ENCODE measurements around the gene CENPE. TPM values are rescaled to one million over a fixed set of nuclear protein-coding genes. Genes with fewer than 3 reads are reported as not detected.

The CENPE gene
- total and polyA plus RNA-seq, 2 donors (not counting 1 experiment from before 2014, with no cell fraction given), result 0.15 to 2.8 TPM

GRCh38 chr4:103152381-103152780 lies 45.8 kb downstream of the CENPE start:
- Histone ChIP-seq H3K4me3 (ENCODE audit: control extremely low read depth in 1 of 5, extremely low read depth in 1 of 5, insufficient read depth in 1 of 5, low read depth in 2 of 5, low read length in 4 of 5) (no peak overlapping the region), H4K20me1 (ENCODE audit: control insufficient read depth, insufficient read depth, low read length, poor library complexity, severe bottlenecking) (no peaks in the 10 kb centered on the region), H3K79me2 (ENCODE audit: control insufficient read depth, insufficient read depth, low read length) (no peaks in the 10 kb centered on the region), H3K4me2 (replicated peaks; ENCODE audit: low read depth, low read length, poor library complexity, severe bottlenecking) (no peak overlapping the region), H3K27ac (ENCODE audit: low read length in 2 of 2) (no peak overlapping the region), H3K9ac (ENCODE audit: low read length) (no peak overlapping the region), H3K4me1 (ENCODE audit: control insufficient read depth in 2 of 2, insufficient read depth in 2 of 2, low read length in 2 of 2) (no peaks in the 10 kb centered on the region), H3K36me3 (replicated peaks in 1 of 2; ENCODE audit: control extremely low read depth in 1 of 2, control insufficient read depth in 1 of 2, extremely low read depth in 1 of 2, insufficient read depth in 2 of 2, low read length in 1 of 2) (no peaks in the 10 kb centered on the region), H2AFZ (ENCODE audit: insufficient read depth, low read depth, low read length, poor library complexity, severe bottlenecking) (no peak overlapping the region), H3K9me3 (ENCODE audit: control extremely low read depth in 1 of 3, control insufficient read depth in 2 of 3, insufficient read depth in 1 of 3, low read length in 2 of 3) (peaks cover 0 to 3% (median 0%) of the 10 kb centered on the region in 3 donors), H3K27me3 (replicated peaks in 1 of 4; ENCODE audit: control extremely low read depth in 1 of 4, control insufficient read depth in 3 of 4, insufficient read depth in 4 of 4, low read length in 3 of 4) (no peaks in the 10 kb centered on the region)
- DNase-seq (no peak), ATAC-seq (ENCODE audit: low read depth) (no peak)
- H3K27ac Mint-ChIP-seq, result no peak overlapping the region
- ChIA-PET CTCF (no interaction called here), POLR2A (no interaction called here)
- intact Hi-C loops (cut with micrococcal nuclease), result no loop called here
- TF ChIP-seq EZH2 (IDR thresholded peaks at IDR 0.05; ENCODE audit: borderline replicate concordance, insufficient read depth, low read depth, low read length, poor library complexity, severe bottlenecking) (no peak), CTCF (IDR thresholded peaks at IDR 0.05) (no peak)
- H3K27me3 Mint-ChIP-seq, result no peaks in the 10 kb centered on the region
- no CpG with 5 or more reads among the region's 3 CpGs for WGBS (ENCODE audit: insufficient coverage)
- no peak overlapping the region for H3K4me3 Mint-ChIP-seq
- H3K4me1 Mint-ChIP-seq, result peaks cover 5% of the 10 kb centered on the region
- no peaks in the 10 kb centered on the region for H3K9me3 Mint-ChIP-seq (ENCODE audit: insufficient read depth)

GRCh38 chr4:103150677-103151076 lies 47.5 kb downstream of the CENPE start:
- TF ChIP-seq CTCF (IDR thresholded peaks at IDR 0.05) (no peak), EZH2 (IDR thresholded peaks at IDR 0.05; ENCODE audit: borderline replicate concordance, insufficient read depth, low read depth, low read length, poor library complexity, severe bottlenecking) (no peak)
- Histone ChIP-seq H3K4me1 (ENCODE audit: control insufficient read depth in 2 of 2, insufficient read depth in 2 of 2, low read length in 2 of 2) (no peaks in the 10 kb centered on the region), H3K9me3 (ENCODE audit: control extremely low read depth in 1 of 3, control insufficient read depth in 2 of 3, insufficient read depth in 1 of 3, low read length in 2 of 3) (peaks cover 0 to 3% (median 0%) of the 10 kb centered on the region in 3 donors), H3K4me2 (replicated peaks; ENCODE audit: low read depth, low read length, poor library complexity, severe bottlenecking) (no peak overlapping the region), H3K27me3 (replicated peaks in 1 of 4; ENCODE audit: control extremely low read depth in 1 of 4, control insufficient read depth in 3 of 4, insufficient read depth in 4 of 4, low read length in 3 of 4) (no peaks in the 10 kb centered on the region), H3K4me3 (ENCODE audit: control extremely low read depth in 1 of 5, extremely low read depth in 1 of 5, insufficient read depth in 1 of 5, low read depth in 2 of 5, low read length in 4 of 5) (no peak overlapping the region), H3K36me3 (replicated peaks in 1 of 2; ENCODE audit: control extremely low read depth in 1 of 2, control insufficient read depth in 1 of 2, extremely low read depth in 1 of 2, insufficient read depth in 2 of 2, low read length in 1 of 2) (no peaks in the 10 kb centered on the region), H4K20me1 (ENCODE audit: control insufficient read depth, insufficient read depth, low read length, poor library complexity, severe bottlenecking) (no peaks in the 10 kb centered on the region), H3K9ac (ENCODE audit: low read length) (no peak overlapping the region), H3K27ac (ENCODE audit: low read length in 2 of 2) (no peak overlapping the region), H3K79me2 (ENCODE audit: control insufficient read depth, insufficient read depth, low read length) (no peaks in the 10 kb centered on the region), H2AFZ (ENCODE audit: insufficient read depth, low read depth, low read length, poor library complexity, severe bottlenecking) (no peak overlapping the region)
- Mint-ChIP-seq H3K4me3 (no peak overlapping the region), H3K27ac (no peak overlapping the region), H3K4me1 (peaks cover 2% of the 10 kb centered on the region), H3K9me3 (ENCODE audit: insufficient read depth) (no peaks in the 10 kb centered on the region), H3K27me3 (no peaks in the 10 kb centered on the region)
- ATAC-seq (ENCODE audit: low read depth) (no peak), DNase-seq (no peak)
- ChIA-PET POLR2A (no interaction called here), CTCF (interaction anchor here (0.6 to 1.0 kb wide), 2 partner anchors 47 to 719 kb away, joined by 3 read pairs; no protein-coding TSS in a partner anchor)
- intact Hi-C loops (cut with micrococcal nuclease), result no loop called here
- no CpG with 5 or more reads among the region's 1 CpG for WGBS (ENCODE audit: insufficient coverage)

Measured in B cell (primary cell).